ENCODE measurements around the gene VDR. TPM values are rescaled to one million over a fixed set of nuclear protein-coding genes. Genes with fewer than 3 reads are reported as not detected.
A peak's percentile ranks its signal among the peaks of the same experiment; 100 is the strongest.

The VDR gene
- total RNA-seq, 2 experiments from 2014 or later: 55.8 TPM

DNA sequence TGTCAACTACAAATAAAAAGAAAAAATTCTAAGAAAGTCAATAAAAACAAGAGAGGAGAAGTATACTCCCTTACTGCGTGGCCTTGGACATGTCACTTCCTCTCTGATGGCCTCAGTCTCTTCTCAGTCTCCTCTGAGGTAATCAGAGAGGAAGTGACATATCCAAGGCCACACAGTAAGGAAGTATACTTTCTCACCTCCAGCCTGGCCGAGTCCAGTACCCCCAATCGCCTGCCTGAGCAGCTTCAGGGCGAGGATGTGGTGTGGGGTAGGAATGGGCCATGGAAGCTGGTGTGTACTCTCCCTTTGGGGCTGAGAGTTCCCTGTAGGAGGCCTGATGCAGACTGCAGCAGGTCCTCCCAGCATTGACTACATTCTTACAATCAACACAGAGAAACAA lies 15.8 kb downstream of the VDR start:
- Mint-ChIP-seq H3K36me3 (peaks cover 54% of the 10 kb centered on the region), H3K9me3 (no peaks in the 10 kb centered on the region), H3K27ac (peak overlapping the region; percentile 61), H3K4me1 (peaks cover 57% of the 10 kb centered on the region), H3K27me3 (no peaks in the 10 kb centered on the region), H3K4me3 (peak overlapping the region; percentile 16)
- no peak for DNase-seq

DNA sequence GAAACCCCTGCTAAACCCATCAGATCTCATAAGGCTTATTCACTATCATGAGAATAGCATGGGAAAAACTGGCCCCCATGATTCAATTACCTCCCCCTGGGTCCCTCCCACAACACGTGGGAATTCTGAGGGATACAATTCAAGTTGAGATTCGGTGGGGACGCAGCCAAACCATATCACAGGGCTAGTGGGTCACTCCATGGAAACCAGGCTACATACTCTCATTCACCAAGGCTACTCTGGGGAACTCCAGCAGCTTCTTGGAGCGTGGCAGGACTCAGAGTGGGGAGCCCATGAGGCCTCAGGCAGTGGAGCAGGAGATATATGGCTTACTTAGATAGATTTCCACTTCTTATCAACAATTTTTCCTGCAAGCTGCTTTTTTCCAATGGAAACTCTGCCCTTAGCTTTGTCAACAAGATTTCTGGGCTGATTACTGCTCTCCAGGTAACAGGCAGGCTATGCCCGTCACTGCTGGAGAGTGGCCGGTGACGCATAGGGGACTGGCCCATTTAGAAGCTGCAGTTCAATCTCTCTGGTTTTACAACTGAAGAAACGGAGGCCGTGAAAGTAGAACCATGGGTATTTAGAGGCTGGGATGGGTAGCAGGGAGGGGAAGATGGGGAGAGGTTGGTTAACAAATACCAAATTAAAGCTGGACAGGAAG lies 16.5 kb downstream of the VDR start:
- Mint-ChIP-seq H3K4me1 (peaks cover 59% of the 10 kb centered on the region), H3K9me3 (no peaks in the 10 kb centered on the region), H3K27ac (peak overlapping the region; percentile 14), H3K4me3 (no peak overlapping the region), H3K36me3 (peaks cover 54% of the 10 kb centered on the region), H3K27me3 (no peaks in the 10 kb centered on the region)
- DNase-seq: no peak

DNA sequence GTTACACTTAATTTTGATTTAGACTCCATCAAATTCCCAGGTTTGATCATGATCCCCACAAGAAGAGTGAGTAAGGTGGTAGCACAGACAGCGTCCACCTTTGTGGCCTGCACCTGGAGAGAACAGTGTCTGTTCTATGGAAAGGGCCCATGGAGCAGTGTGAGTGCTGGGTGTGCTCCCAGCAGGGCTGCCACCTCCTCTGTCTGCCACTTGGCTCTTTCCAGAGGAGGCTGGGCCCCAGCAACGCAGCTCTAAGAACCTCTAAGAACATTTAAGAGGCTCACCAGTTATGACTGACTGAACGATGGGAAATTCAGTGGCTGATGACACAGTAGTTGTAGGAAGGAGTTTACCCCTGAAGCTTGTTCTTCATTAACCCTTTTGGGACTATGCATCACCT lies 17.3 kb downstream of the VDR start:
- no peak for DNase-seq
- peaks cover 67% of the 10 kb centered on the region for H3K4me1 Mint-ChIP-seq
- H3K9me3 Mint-ChIP-seq: no peaks in the 10 kb centered on the region
- no peaks in the 10 kb centered on the region for H3K27me3 Mint-ChIP-seq
- no peak overlapping the region for H3K4me3 Mint-ChIP-seq
- peaks cover 50% of the 10 kb centered on the region for H3K36me3 Mint-ChIP-seq
- H3K27ac Mint-ChIP-seq: no peak overlapping the region

DNA sequence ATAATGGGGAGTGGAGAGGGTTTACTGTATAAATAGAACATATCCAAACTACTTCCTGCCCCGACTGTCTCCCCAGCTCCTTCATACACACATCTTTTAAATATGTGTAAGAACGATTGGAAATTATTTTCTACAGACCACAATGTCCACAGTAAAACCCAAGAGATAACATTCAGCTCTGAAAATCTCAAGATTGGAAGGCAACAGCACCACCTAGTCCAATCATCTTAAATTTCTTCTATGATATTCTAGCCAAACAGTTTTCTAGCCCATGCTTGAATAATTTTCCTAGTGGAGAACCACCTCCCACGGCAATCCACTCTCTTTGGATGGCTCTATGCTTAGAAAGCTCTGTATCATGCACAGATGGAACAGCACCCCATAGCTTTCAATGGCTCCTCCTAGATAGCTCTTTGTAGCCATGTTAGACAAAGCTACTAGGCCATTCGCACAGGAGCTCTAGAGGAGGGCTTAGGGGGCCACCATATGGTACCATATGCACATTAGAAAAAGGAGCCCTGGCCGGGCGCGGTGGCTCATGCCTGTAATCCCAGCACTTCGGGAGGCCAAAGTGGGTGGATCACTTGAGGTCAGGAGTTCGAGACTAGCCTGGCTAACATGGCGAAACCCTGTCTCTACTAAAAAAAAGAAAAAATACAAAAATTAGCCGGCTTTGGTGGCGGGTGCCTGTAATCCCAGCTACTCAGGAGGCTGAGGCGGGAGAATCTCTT lies 18.1 kb downstream of the VDR start:
- Mint-ChIP-seq H3K36me3 (peaks cover 50% of the 10 kb centered on the region), H3K4me1 (peaks cover 74% of the 10 kb centered on the region), H3K9me3 (no peaks in the 10 kb centered on the region), H3K27me3 (no peaks in the 10 kb centered on the region), H3K4me3 (peak overlapping the region; percentile 27), H3K27ac (peak overlapping the region; percentile 92)
- no peak for DNase-seq

DNA sequence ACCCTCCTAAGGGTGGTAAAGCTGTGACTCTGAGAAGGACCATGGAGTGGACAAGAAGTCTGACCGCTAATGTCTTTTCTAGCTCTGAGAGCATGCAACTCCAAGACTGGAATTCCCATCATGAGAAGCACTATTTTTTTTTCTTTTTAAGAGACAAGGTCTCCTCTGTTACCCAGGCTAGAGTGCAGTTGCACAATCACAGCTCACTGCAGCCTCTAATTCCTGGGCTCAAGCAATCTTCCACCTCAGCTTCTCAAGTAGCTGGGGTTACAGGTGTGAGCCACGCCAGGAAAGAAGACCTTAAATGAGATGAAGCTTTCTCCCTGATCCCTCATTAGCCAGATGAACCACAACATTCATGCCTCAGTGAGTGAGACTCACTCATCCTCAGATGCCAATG lies 19.2 kb downstream of the VDR start:
- DNase-seq: no peak
- Mint-ChIP-seq H3K27ac (peak overlapping the region; percentile 92), H3K36me3 (peaks cover 50% of the 10 kb centered on the region), H3K4me3 (peak overlapping the region; percentile 42), H3K4me1 (peaks cover 75% of the 10 kb centered on the region), H3K9me3 (no peaks in the 10 kb centered on the region), H3K27me3 (no peaks in the 10 kb centered on the region)

DNA sequence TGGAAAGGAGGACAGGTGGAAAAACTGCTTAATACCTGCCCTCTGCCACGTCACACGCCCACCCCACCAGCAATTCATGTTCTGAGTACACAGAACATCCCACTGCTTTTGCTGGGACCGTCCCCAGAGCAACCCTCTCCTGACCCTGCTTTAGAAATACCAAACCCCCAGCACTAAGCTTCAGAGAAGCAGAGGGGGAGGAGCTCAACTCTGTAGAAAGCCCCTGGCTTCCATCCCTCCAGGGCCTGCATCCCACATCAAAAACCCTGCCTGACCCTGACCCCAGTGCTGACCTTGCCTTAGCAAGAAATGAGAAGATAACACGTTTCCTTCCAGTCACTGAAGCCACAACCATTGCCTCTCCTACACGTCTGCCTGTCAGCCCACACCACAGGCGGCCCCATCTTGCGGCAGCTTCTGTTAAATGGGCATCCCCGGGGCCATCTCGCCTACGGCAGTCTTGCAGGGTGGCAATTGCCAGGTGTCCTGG lies 19.7 kb downstream of the VDR start:
- Mint-ChIP-seq H3K36me3 (peaks cover 51% of the 10 kb centered on the region), H3K27me3 (no peaks in the 10 kb centered on the region), H3K4me3 (peak overlapping the region; percentile 64), H3K9me3 (no peaks in the 10 kb centered on the region), H3K4me1 (peaks cover 77% of the 10 kb centered on the region), H3K27ac (peak overlapping the region; percentile 92)
- peak; percentile 88 for DNase-seq

DNA sequence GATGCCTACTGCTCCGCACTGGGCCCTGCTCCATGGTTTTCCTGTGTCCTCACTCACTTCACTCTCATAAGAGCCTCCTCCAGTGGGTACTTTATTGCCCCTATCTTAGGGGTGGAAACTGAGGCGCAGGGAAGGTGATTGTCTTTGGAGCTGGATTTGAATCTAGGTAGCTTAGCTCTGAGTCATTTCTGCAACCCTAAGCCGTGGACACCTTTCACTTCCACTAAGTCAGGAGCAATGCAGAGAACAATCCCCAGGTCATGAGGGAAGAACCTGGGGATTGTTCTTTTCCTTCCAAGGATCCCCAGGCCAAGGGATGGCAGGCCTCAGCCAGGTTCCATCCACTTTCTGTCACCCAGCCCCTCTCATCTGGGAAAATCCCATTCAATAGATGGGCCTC lies 20.3 kb downstream of the VDR start:
- no peak for DNase-seq
- Mint-ChIP-seq H3K4me3 (peak overlapping the region; percentile 64), H3K36me3 (peaks cover 54% of the 10 kb centered on the region), H3K9me3 (no peaks in the 10 kb centered on the region), H3K4me1 (peaks cover 78% of the 10 kb centered on the region), H3K27me3 (no peaks in the 10 kb centered on the region), H3K27ac (peak overlapping the region; percentile 92)

DNA sequence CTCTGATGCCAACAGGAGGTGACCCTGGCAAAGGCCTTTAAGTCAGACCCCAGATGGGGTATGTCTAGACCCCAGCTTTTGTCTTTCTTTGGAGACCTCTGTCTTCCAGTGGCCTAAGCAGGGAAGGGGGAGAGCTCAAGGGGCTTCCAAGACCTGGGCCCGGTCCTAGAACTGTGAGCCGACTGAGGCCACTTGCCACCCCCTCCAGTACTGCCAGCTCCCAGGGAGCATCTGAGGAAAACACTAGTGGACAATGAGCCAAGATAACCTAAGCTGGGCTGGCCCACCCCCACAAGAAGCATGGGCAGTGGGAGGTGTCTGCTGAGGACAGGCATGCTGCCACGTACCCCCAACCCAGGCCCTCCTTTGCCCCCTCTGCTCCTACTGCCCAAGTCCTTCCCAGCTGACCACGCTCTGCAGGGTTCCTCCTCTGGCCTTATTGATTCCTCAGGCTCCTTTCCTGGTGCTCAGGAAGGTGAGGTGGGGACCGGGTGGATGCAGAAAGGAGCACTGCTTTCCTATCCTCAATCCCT lies 21.1 kb downstream of the VDR start:
- Mint-ChIP-seq H3K4me1 (peaks cover 75% of the 10 kb centered on the region), H3K27ac (peak overlapping the region; percentile 92), H3K36me3 (peaks cover 54% of the 10 kb centered on the region), H3K27me3 (no peaks in the 10 kb centered on the region), H3K4me3 (peak overlapping the region; percentile 82), H3K9me3 (no peaks in the 10 kb centered on the region)
- DNase-seq: no peak

DNA sequence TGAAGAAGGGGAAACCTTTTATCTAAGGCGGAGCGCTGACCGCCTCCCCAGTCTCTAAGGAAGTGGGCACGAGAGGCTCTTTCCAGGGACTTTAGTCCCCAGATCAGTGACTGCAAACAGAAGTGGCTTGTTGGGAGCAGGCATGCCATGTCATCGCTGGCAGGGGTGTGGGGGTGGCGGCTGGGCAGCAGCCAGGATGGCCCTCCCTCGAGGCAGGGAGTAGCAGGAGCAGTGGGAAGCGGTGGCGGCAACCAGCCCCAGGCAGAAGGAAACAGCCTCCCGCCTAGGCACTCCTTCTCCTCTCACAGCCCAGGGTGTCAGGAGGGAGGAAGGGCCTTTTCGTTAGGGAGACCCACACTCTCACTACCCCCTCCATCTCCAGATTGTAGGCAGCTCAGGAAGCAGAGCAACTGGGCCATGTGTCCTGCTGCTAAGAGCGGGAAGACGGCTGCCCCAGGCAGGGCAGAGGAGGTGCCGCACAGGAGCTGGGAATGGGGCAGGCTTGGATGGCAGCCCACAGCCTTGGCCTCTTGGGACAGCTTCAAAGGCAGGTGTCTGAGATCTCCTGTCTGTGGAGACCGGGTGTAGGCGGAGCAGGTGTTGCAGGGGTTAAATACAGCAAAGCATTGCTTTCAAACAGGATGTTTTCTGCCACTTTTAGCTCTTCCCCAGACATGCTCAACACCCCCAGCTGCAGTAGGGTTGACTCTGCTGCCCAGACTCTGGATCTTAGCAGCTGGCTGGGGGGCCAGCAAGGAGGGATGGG lies 21.8 kb downstream of the VDR start:
- Mint-ChIP-seq H3K4me1 (peaks cover 74% of the 10 kb centered on the region), H3K36me3 (peaks cover 55% of the 10 kb centered on the region), H3K4me3 (peak overlapping the region; percentile 82), H3K27me3 (no peaks in the 10 kb centered on the region), H3K9me3 (no peaks in the 10 kb centered on the region), H3K27ac (peak overlapping the region; percentile 92)
- DNase-seq: peak; percentile 47

DNA sequence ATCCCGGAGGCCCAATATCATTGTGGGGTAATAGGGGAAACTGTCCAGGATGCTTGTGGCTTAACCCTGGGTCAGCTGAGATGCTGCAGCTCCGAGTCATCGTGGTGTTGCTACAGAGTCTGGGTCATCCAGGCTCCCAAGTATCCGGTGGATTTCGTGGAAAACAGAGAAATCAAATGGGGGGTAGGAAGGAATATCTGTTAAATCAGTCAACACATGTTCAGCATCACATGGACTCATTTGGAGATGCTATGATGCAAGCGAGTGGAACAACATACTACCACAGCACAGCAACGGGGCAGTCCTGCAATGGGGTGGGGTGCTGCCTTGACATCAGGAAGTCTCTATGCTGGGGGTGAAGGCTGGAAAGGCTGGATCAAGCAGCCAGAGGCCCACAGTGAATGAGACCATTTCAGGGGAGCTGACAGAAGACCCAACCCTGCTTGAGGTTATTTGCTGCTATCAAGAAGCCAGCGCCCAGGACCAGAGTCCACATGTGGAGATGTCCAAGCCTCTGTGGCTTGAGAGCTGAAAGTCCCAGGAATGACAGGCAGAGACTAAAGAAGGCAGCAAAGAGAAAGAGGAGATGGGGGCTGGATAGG lies 22.9 kb downstream of the VDR start:
- H3K36me3 Mint-ChIP-seq: peaks cover 55% of the 10 kb centered on the region
- H3K27ac Mint-ChIP-seq: peak overlapping the region; percentile 62
- DNase-seq: no peak
- H3K27me3 Mint-ChIP-seq: no peaks in the 10 kb centered on the region
- H3K4me1 Mint-ChIP-seq: peaks cover 68% of the 10 kb centered on the region
- peak overlapping the region; percentile 82 for H3K4me3 Mint-ChIP-seq
- H3K9me3 Mint-ChIP-seq: no peaks in the 10 kb centered on the region

DNA sequence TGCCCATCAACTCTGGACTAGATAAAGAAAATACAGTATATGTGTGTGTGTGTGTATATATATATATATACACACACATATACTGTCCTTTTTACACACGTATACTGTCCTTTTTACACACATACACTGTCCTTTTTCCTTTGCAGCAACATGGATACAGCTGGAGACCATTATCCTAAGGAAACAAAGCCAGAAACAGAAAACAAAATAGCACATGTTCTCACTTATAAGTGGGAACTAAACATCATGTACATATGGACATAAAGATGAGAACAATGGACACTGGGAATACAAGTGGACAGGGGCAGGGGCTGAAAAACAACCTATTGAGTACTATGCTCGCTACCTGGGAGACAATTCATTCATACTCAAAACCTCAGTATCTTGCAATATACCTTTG lies 23.7 kb downstream of the VDR start:
- no peaks in the 10 kb centered on the region for H3K27me3 Mint-ChIP-seq
- no peak overlapping the region for H3K4me3 Mint-ChIP-seq
- no peak for DNase-seq
- H3K27ac Mint-ChIP-seq: no peak overlapping the region
- no peaks in the 10 kb centered on the region for H3K9me3 Mint-ChIP-seq
- H3K36me3 Mint-ChIP-seq: peaks cover 55% of the 10 kb centered on the region
- H3K4me1 Mint-ChIP-seq: peaks cover 61% of the 10 kb centered on the region

DNA sequence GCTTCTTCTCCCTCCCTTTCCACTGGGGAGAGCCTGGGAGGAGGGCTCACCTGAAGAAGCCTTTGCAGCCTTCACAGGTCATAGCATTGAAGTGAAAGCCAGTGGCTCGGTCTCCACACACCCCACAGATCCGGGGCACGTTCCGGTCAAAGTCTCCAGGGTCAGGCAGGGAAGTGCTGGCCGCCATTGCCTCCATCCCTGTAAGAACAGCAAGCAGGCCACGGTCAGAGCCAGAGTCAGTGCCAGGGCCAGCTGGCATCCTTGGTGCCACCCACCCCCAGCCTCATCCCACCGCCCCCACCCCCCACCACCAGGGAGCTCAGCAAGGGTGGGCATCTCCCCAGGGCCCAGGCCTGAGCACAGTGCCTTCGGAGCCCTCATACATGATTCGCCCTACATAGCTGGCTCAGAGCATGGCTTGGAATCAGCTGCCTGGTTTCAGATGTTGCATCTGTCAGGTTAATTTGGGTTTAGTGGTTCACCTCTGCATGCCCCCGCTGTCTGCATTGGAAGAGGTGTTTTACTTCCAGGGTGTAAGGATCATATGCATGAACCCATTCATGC lies 25.8 kb downstream of the VDR start:
- Mint-ChIP-seq H3K9me3 (no peaks in the 10 kb centered on the region), H3K4me1 (peaks cover 41% of the 10 kb centered on the region), H3K36me3 (peaks cover 69% of the 10 kb centered on the region), H3K27ac (no peak overlapping the region), H3K27me3 (no peaks in the 10 kb centered on the region), H3K4me3 (no peak overlapping the region)
- no peak for DNase-seq

DNA sequence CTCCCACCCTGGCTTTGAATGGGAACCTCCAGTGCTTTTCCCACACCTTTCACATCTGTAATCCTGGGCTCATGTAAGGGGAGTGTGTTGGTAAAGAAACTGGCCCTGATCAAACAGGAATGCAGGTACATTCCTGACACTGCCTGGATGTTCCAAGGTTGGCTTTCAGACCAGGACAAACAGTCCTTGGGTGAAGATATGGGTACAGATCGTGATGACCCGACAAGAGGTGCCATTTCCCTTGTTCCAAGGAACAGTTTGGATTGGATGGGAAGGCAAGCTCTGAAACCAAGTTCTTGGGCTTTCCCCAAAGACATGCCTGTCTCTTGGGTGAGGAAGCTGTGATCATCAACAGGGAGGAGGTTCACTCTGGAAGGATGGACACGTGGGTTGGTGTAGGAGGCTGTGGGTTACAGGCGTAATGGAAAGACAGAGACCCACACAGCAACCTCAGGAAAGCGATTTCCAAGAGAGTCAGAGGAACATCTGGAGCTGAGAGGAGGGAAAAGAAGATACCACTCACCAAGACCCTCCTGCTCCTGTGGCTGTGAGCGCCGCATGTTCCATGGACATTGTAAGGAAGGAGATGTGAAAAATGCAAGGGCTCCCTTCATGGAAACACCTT lies 26.4 kb downstream of the VDR start:
- DNase-seq: no peak
- Mint-ChIP-seq H3K4me3 (no peak overlapping the region), H3K27ac (peak overlapping the region; percentile 61), H3K4me1 (peaks cover 35% of the 10 kb centered on the region), H3K27me3 (no peaks in the 10 kb centered on the region), H3K36me3 (peaks cover 74% of the 10 kb centered on the region), H3K9me3 (no peaks in the 10 kb centered on the region)

DNA sequence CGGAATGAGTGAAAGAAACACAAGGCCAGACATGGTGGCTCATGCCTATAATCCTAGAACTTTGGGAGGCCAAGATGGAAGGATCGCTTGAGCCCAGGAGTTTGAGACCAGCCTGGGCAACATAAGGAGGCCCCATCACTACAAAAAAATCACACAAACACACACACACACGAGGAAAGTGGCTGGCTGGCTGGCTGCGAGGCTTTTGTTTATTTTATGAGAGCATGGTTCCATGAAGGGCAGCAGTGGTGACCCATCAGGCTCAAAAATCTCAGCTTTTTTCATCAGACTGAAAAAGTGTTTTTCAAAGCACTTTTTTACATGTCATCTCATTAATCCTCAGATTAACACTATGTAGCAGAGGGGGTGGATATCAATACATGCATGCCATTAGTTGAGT lies 27.7 kb downstream of the VDR start:
- Mint-ChIP-seq H3K9me3 (no peaks in the 10 kb centered on the region), H3K27ac (no peak overlapping the region), H3K4me1 (peaks cover 25% of the 10 kb centered on the region), H3K36me3 (peaks cover 76% of the 10 kb centered on the region), H3K4me3 (no peak overlapping the region), H3K27me3 (no peaks in the 10 kb centered on the region)
- no peak for DNase-seq
